Right hindlimb (tissue), 1 donor: Measurements from ENCODE around the gene NEK8.
"Not testable (repeated sequence)": the region's sequence is repeated elsewhere in the genome, so short reads cannot be mapped to it uniquely, and the experiment has no call there.

Experiments used
- DNase-seq: peaks from one replicate; pipeline ENCODE4 v3.0.0-alpha.2; 2018

The NEK8 gene

DNA sequence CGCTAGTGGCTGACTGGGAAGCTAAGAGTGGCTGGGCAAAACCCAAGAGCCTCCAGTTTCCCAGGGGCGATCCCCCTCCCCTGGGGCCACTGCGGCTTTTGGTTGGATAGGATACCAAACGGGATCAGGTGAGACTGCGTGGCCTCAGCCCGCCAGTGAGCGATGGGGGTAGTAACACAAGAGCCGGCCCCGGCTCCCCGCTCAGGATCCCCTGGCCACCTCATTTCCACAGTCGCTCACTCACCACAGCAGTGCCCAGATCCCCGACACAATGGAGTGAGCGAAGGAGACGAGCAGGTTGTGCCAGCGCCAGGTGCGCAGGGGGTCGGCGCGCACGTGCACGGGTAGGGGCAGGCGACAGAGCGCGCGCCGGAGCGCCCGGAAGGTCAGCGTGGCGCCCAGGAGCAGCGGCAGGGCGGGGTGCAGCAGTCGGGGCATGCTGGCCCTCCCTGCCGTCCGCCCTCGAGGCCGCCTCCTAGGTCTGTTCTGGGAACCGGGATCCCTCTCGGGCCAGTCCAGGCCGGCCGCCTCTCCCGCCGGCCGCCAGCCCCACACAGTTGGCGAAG, 2.8 kb upstream of the NEK8 start:
- no peak for DNase-seq

DNA sequence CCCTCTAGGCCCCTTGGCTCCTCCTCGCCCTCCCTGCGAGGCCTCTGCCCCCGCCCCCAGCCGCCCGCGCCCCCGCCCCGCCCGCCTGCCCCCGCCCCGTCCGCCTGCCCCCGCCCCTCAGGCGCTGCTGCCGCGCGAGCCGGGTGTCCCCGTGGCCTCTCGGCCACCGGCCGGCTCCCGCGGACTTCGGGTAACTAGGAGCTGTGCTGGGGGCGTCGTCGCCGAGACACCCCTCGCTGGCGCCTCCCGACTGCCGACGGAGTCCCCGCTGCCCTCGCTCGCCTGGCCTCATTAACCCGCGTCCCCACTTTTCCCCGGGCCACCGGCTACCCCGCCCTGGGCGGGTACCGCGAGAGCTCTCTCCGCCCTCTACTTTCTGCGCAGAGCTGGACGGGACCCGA, 2.4 kb upstream of the NEK8 start, which contains the start of gene TLCD1:
TLCD1 (minus strand) TSS at position 8 of the 401 bp plus-strand sequence. CDS start 136 bp downstream, outside the sequence.
- peak; percentile 89 for DNase-seq

DNA sequence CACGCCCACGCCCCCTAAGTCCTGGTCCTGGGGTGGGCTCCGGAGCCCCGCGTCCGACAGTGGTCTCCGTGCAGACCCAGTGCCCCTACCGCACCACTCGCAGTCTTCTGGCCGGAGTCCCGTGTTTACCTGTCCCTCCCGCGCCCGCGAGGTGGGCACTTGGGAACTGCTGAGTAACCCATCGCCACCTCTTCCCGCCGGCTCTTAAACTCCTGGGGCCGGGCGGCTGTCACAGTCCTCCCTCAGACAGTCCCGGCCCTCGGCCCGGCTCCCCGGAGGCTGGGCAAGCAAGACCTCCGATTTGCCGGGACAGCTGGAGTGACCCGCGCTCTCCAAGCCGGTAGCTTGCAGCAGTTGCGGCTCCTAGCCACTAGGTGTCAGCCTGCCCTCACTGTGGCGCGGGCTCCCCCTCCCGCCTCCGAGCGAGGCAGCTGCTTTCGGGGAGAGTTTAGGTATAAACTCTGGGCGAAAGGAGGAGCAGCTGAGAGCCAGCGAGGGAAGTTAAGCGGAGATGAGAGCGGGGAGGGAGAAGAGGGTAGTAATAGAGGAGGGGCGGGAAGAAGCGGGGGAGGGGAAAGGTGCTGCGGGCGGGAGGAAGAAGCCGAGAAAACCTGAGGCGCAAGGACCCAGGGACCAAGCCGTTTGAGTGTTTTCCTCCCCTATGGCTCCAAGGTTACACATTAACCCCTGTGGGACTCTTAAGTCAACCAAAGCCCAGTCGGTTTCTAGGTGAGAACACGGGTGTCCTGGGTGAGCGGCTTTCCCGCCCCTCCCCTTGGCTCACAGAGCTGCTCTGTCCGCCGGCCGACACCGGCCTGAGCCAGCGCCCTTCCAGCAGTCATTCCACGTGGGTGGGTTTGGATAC, 1.7 kb upstream of the NEK8 start:
- DNase-seq: peak; percentile 97

DNA sequence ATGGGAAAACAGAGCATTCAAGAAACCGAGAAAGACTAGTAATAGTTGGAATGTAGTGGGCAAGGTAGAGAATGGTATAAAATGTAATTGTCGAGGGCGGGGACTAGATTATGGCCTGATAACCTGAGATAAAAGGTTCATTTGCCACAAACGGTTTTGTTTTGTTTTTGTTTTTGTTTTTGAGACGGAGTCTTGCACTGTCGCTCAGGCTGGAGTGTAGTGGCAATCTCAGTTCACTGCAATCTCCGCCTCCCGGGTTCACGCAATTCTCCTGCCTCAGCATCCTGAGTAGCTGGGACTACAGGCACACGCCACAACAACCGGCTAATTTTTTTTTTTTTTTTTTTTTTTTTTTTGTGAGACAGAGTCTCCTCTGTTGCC, 1.4 kb downstream of the NEK8 start:
- DNase-seq: no peak

DNA sequence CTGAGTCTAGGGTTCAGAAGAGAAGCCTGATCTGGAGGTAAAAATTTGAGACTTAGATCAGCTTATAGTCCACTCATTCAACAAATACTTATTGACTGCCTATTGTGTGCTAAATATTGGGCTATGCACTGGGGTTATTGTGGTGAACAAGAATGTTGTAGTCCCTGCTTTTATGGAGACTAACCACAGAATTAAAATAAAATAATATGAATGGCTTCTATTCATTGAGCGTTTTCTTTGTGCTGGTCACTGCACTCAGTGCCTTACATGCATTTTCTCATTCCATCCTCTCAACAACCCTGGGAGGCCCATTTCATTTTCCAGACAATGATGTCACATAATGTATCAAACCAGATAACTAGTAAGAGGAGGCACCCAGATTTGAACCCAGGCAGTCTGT, 4.8 kb downstream of the NEK8 start:
- no peak for DNase-seq

DNA sequence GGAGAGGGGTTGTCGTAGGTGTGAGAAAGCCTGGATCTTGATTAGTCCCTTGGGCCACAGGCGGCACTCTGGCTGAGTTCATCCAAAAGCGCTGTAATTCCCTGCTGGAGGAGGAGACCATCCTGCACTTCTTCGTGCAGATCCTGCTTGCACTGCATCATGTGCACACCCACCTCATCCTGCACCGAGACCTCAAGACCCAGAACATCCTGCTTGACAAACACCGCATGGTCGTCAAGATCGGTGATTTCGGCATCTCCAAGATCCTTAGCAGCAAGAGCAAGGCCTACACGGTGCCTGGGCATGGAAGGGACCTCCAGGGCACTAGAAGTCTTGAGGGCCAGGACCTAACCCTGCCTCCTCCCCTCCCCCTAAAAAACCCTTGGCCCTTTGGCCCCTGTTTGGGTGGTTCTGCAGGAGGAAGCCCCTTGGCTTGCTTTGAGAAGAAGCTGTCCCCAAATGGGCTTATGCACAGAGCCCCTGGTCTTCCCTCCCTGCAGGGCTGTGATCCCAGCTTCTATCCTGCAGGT, 6.2 kb downstream of the NEK8 start:
- DNase-seq: no peak

DNA sequence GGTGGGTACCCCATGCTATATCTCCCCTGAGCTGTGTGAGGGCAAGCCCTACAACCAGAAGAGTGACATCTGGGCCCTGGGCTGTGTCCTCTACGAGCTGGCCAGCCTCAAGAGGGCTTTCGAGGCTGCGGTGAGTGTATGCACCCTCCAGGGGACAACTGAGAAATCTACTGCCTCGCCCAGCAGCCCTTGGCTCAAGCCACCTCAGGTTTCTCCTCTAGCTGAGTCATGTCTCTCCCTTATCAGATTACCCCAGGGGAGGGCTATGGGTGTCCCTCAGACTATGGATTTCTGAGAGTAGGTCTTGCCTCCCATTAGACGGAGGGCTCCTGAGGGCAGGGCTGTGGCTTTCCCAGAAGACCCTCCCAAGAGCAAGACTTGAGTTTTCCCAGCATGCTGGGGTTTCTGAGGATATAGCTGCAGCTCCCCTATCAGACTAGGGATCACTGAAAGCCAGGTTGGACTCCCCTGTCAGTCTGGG, 6.7 kb downstream of the NEK8 start:
- no peak for DNase-seq

DNA sequence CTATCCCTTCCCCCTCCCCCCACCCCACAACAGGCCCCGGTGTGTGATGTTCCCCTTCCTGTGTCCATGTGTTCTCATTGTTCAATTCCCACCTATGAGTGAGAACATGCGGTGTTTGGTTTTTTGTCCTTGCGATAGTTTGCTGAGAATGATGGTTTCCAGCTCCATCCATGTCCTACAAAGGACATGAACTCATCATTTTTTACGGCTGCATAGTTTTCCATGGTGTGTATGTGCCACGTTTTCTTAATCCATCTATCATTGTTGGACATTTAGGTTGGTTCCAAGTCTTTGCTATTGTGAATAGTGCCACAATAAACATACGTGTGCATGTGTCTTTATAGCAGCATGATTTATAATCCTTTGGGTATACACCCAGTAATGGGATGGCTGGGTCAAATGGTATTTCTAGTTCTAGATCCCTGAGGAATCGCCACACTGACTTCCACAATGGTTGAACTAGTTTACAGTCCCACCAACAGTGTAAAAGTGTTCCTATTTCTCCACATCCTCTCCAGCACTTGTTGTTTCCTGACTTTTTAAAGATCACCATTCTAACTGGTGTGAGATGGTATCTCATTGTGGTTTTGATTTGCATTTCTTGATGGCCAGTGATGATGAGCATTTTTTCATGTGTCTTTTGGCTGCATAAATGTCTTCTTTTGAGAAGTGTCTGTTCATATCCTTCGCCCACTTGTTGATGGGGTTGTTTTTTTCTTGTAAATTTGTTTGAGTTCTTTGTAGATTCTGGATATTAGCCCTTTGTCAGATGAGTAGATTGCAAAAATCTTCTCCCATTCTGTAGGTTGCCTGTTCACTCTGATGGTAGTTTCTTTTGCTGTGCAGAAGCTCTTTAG, 7.6 kb downstream of the NEK8 start:
- not testable (repeated sequence) for DNase-seq

DNA sequence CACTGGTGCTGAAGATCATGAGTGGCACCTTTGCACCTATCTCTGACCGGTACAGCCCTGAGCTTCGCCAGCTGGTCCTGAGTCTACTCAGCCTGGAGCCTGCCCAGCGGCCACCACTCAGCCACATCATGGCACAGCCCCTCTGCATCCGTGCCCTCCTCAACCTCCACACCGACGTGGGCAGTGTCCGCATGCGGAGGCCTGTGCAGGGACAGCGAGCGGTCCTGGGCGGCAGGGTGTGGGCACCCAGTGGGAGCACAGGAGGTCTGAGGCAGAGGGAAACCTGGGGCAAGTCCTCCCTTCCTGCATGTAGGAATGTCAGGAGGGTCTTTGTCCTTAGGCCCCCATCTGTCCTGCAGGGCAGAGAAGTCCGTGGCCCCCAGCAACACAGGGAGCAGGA, 8.7 kb downstream of the NEK8 start:
- DNase-seq: no peak

DNA sequence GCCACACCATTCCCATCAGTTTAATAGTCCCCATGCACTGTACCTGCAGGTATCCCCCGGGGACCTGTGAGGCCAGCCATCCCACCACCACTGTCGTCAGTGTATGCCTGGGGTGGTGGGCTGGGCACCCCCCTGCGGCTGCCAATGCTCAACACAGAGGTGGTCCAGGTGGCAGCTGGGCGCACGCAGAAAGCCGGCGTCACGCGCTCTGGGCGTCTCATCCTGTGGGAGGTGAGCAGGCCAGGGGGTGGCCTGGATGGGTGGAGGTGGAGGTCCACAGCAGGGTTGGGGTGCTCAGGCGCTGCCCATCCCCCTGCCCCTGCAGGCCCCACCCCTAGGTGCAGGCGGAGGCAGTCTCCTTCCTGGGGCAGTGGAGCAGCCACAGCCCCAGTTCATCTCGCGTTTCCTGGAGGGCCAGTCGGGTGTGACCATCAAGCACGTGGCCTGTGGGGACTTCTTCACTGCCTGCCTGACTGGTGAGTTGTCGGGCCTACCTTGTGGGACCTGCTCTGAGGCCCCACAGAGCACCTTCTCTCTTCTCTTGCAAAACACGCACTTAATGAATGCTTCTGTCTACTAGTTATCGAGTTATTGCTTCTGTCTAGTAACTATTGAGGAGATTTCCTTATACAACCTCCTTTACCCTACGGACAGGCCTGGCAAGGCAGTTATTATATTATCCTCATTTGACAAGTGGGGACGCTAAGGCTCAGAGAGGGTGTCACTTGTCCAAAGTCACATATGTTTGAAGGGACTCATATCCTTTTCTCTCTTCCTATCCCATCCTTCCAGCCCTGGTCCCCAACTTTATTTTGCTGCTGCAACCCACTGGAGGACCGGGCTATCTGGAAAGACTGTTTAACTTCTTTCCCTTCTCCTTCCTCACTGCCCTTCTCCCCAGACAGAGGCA, 9.4 kb downstream of the NEK8 start:
- no peak for DNase-seq

DNA sequence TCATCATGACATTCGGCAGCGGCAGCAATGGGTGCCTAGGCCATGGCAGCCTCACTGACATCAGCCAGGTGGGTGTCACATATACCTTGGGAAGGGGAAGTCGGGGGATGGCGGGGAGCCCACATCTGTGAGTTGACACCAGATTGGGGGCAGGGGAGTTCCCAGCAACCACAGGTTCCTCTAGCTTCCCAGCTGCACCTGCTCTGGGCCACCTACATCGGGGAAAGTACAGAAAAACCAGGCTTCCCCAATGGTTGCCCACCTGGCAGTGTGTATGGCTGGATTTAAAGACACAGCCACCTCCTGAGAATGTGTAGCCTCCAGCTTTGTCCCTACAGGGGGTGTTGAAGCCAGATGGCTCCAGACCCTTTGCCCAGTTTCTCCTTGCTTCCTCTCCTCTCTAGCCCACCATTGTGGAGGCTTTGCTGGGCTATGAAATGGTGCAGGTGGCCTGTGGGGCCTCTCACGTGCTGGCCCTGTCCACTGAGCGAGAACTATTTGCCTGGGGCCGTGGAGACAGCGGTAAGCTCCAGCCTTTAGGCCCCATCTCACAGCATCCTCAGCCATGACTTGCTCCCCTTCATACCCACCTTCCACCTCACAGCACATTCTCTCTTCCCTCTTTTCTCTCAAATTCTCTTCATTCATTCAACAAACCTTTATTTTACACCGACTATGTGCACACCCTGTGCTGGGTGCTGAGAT, 10.2 kb downstream of the NEK8 start:
- DNase-seq: no peak

DNA sequence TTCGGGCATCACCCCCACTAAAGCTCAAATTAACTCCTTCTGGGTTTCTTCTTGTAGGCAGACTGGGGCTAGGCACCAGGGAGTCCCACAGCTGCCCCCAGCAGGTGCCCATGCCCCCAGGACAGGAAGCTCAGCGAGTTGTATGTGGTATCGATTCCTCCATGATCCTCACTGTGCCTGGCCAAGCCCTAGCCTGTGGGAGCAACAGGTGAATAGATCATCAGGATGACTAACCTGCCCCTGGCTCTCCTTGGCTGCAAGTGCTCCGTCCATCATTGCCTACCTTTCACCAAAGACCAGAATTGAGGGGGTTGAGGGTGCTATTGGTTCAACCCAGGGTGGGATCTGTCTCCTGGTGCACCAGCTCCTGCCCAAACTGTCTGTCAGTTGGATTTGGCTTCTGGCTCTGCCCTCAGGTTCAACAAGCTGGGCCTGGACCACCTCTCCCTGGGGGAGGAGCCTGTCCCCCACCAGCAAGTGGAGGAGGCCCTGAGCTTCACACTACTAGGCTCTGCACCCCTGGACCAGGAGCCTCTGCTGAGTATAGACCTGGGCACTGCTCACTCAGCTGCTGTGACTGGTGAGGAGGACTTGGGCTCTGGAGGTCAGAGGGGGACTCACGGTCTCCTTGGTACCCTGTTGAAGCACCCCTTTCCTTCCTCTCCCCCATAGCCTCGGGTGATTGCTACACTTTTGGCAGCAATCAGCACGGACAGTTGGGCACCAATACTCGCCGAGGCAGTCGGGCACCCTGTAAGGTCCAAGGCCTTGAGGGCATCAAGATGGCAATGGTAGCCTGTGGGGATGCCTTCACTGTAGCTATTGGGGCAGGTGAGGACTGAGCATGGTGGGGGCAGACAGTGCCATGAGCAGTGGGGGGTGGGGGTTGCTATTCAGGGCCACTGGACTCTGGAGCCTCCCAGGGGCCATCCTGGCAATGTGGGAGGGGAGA, 12.1 kb downstream of the NEK8 start:
- no peak for DNase-seq

DNA sequence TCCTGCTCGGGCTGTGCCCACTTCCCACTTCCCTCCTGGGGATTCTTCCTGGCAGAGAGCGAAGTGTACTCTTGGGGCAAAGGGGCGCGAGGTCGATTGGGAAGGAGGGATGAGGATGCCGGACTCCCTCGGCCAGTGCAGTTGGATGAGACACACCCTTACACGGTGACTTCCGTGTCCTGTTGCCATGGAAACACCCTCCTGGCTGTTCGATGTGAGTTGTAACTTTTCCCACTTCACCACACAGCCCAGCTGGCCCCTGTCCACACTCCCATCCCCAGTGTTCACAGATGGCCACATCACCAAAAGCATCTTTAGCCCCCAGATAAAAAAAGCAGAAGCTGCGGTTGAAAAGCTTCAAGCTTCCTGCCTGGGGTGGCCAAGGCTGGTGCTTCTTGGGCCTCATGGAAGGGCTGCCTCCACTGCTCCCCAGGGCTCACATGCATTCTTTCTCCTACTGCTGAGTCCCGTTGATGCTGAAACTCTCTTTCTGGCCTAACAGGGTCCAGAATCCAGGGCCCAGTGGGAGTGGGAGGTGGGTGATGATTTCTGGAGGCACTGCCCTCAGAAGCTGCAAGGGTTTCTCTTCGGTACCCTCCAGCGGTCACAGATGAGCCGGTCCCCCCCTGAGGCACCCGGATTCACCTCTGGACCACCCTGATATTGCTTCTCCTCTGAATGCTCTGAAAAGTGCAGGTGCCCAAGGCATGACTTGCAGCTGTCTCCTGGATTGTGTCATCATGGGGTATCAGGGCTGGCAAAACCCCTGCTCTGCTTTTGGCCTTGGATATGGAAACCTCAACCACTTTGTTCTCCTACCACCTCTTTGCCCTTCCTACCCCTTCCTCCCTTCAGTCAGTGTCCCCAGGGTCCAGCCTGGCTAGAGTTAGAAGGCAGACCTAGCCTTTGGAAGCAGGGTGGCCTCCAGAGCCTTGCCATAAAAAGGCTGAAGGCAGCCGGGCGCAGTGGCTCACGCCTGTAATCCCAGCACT, 13.1 kb downstream of the NEK8 start:
- no peak for DNase-seq

DNA sequence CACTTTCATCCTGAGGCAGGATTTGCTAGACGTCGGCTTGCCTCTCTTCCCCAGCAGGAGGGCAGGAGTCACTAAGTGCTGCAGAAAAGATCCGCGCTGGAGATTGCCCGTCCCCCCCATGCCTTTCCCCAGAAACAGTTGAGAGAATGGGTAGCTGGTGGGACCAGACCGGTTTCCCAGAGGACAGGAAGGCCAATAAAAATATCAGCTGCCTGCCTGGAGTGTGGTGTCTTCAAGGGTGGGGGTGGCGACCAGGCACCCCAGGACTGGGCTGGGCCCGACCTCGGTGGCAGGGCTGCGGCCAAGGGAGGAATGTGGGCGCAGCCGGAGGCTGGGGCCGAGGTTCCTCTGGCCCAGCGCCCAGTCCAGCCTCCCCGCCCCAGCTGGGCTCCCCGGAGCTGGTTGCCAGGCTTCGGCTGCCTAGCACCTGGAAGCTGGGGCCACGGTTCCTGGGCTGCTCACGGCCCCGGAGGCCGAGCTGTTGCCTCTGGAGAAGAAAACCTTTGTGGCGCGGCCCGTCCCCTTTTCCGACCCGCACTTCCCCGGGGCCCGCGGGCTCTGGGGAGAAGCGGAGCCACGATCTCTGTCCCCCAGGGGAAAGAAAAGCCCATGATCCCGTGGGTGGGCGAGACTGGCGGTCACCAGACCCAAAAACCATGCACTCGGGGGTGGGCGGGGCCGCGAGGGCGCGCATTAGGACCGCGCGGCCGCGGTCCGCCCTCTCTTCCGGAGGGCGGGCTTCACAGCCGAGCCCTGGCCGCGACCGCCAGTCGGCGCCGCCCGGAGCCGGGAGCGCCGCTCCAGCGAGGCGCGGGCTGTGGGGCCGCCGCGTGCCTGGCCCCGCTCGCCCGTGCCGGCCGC, 14.9 kb downstream of the NEK8 start, which contains the start of gene TRAF4:
TRAF4 (plus strand) TSS at position 769 of the 861 bp plus-strand sequence. CDS start 102 bp downstream, outside the sequence.
- DNase-seq: peak; percentile 88

DNA sequence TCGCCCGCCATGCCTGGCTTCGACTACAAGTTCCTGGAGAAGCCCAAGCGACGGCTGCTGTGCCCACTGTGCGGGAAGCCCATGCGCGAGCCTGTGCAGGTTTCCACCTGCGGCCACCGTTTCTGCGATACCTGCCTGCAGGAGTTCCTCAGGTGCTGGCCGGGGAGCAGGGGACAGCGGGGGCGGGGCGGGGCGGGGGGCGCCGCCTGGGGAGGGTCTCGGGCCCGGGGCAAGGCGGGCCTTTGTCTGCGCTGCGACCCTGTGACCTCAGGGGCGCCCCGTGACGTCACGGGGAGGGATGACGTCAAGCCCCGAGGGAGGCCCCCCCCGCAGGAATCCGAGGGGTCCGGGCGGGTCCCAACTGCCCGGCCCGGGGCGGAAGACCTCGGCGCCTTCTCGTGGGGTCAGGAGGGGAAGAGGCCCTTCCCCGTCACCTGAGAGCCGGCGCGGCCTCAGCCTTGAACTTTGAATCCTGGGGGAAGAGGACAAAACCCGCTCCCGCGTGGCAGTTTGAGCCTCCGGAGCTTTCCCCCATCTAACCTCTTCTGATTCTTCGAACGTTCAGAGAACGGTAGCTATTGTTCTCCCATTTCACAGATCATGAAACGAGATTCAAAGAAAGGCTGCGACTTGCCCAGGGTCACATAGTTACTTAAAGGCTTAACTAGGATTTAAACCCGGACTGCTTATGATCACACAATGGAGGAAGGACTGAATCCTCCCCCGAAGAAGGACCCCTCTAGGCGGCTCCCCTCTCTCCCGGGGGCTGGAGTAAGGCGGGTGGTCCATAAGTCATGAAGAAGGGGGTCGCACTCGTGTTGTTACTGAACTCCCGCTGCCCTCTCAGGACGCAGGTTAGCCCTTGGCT, 15.8 kb downstream of the NEK8 start:
- peak; percentile 77 for DNase-seq

DNA sequence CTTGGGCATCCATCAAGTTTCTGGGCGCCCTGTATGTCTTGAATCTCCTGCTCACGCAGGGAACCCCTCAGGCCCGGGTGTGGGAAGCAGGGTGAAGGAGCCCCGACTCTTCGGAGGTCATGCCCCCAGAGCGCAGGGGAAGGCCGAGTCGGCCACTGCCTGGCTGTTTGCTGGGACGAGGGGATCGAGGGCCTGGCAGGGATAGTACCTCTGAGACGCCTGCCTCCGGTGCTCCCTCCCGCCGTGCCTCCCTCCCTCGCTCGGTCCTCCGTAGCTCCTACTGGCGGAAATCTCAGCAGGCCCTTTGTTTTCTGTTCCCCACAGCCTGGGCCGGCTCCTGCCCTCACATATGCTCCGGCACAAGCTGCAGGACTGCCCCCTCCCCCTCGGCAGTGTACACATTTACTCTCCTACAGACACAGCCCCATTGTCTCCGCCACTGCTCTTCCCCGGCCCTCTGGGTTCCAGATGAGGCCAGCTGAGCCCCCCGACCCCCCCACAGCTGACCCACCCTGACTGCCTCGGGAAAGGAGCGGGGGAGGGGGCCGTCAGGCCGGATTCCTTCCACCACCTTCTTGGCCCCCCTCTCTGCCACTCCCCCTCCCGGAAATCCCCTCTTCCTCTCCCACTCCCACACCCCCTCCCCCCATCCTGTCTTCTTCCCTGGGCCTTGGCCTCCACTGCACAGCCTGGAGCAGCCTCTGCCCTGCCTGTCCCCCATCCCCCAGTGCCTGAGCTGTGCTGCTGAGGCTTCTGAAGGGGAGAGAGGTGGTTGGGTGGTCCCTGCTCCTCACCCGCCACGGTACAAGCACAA, 16.6 kb downstream of the NEK8 start:
- DNase-seq: peak; percentile 81
